ENCODE measurements around the gene USH1C.

USH1C gene

DNA sequence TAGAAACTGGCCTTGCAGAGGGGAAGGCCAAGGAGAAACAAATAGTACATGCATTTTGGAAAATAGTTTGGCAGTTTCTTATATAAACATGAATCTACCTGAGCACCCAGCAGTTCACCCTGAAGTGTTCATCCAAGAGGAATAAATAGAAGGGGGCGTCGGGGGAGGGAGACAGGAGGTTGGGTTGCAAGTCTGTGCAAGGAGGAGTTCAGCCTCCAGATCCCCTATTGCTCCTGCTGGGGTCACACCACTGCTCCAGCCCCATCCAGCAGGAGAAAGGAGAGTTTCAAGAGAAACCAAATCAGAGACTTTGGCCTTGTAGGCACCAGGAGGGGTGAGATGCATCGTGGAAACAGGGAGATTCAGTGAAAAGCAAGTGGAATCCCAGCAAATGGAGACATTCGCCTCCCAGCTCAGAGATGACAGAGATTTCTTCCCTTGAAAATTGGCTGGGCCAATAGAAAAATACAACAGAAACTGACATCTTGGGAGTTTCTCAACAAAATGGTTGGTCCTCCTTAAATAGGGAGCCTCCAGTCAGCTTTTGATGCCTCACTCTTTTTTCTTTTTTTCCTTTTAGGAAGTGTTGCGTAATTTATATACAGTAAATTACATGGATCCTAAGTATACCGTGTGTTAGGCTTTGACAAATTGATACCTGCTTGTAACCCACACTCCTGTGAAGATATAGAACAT lies 37.0 kb upstream of the USH1C start:
- Histone ChIP-seq H3K4me1 (ENCODE audit: control insufficient read depth, insufficient read depth, low read length) (no peaks in the 10 kb centered on the region), H3K9me3 (ENCODE audit: control insufficient read depth, insufficient read depth, low read depth, low read length) (no peaks in the 10 kb centered on the region), H3K36me3 (ENCODE audit: control insufficient read depth in 2 of 2, insufficient read depth in 1 of 2, low read length in 2 of 2) (no peaks in the 10 kb centered on the region), H3K27ac (ENCODE audit: extremely low read depth, low read depth, low read length) (no peak overlapping the region), H3K4me3 (ENCODE audit: low read depth, low read length) (no peak overlapping the region)
- TF ChIP-seq GLI2 (tag by site-specific recombination; IDR thresholded peaks at IDR 0.05; ENCODE audit: borderline replicate concordance, low read depth): no peak
- TF ChIP-seq ZNF174 (tag by site-specific recombination; IDR thresholded peaks at IDR 0.05): no peak
- no peak for TF ChIP-seq ZFHX2 (tag by site-specific recombination; conservative IDR thresholded peaks at IDR 0.05)
- no peak for TF ChIP-seq ZNF37A (tag by site-specific recombination; IDR thresholded peaks at IDR 0.05)
- no peak for TF ChIP-seq BCL11B (tag by site-specific recombination; IDR thresholded peaks at IDR 0.05; ENCODE audit: low read depth)
- TF ChIP-seq, protein P1, sequence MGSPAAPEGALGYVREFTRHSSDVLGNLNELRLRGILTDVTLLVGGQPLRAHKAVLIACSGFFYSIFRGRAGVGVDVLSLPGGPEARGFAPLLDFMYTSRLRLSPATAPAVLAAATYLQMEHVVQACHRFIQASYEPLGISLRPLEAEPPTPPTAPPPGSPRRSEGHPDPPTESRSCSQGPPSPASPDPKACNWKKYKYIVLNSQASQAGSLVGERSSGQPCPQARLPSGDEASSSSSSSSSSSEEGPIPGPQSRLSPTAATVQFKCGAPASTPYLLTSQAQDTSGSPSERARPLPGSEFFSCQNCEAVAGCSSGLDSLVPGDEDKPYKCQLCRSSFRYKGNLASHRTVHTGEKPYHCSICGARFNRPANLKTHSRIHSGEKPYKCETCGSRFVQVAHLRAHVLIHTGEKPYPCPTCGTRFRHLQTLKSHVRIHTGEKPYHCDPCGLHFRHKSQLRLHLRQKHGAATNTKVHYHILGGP (tag by site-specific recombination; IDR thresholded peaks at IDR 0.05): no peak
- TF ChIP-seq ZNF791 (tag by site-specific recombination; IDR thresholded peaks at IDR 0.05): no peak
- TF ChIP-seq ZNF529 (tag by site-specific recombination; IDR thresholded peaks at IDR 0.05; ENCODE audit: insufficient replicate concordance): no peak
- TF ChIP-seq ZNF274 (IDR thresholded peaks at IDR 0.05; ENCODE audit: low read length): no peak
- no peak for TF ChIP-seq ZNF274 (tag by site-specific recombination; IDR thresholded peaks at IDR 0.05; ENCODE audit: borderline replicate concordance)
- TF ChIP-seq SP7 (tag by site-specific recombination; IDR thresholded peaks at IDR 0.05): no peak
- TF ChIP-seq YY2 (tag by site-specific recombination; IDR thresholded peaks at IDR 0.05): no peak
- TF ChIP-seq GLIS1 (tag by site-specific recombination; IDR thresholded peaks at IDR 0.05): no peak
- no peak for TF ChIP-seq ZNF311 (tag by site-specific recombination; IDR thresholded peaks at IDR 0.05; ENCODE audit: borderline replicate concordance)
- TF ChIP-seq, protein P2, sequence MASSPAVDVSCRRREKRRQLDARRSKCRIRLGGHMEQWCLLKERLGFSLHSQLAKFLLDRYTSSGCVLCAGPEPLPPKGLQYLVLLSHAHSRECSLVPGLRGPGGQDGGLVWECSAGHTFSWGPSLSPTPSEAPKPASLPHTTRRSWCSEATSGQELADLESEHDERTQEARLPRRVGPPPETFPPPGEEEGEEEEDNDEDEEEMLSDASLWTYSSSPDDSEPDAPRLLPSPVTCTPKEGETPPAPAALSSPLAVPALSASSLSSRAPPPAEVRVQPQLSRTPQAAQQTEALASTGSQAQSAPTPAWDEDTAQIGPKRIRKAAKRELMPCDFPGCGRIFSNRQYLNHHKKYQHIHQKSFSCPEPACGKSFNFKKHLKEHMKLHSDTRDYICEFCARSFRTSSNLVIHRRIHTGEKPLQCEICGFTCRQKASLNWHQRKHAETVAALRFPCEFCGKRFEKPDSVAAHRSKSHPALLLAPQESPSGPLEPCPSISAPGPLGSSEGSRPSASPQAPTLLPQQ (tag by site-specific recombination; IDR thresholded peaks at IDR 0.05): no peak
- no peak for TF ChIP-seq OSR2 (tag by site-specific recombination; IDR thresholded peaks at IDR 0.05)
- no peak for TF ChIP-seq YY1 (tag by site-specific recombination; IDR thresholded peaks at IDR 0.05)
- no peak for TF ChIP-seq KLF1 (tag by site-specific recombination; IDR thresholded peaks at IDR 0.05)
- ChIA-PET CTCF (interaction anchor here (0.9 kb wide), 1 partner anchor 54 kb away, joined by 3 read pairs; no protein-coding TSS in a partner anchor), POLR2A (no interaction called here)

DNA sequence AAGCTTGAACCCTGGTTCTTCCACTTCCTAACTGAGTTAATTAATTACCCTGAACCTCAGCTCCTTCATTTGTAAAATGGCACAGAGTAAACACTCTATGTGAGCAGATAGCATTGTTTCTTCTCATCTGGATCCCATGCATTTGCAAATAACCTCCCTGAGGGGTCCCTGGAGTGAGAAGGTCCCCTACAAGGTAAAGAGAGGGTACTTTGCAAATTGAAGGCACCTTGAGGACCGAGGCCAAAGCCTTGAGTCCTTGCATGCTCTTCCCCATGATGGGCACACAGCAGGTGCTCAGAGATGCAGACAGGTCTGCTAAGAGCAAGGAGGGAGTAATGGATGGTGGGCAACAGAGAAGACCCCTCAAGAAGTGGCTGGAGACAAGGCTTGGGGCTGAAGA lies 36.1 kb upstream of the USH1C start:
- ChIA-PET CTCF (interaction anchor here (1.1 kb wide), 1 partner anchor 149 kb away, joined by 3 read pairs; no protein-coding TSS in a partner anchor), POLR2A (no interaction called here)
- no peaks in the 10 kb centered on the region for H3K9me3 ChIP-seq (ENCODE audit: control insufficient read depth, insufficient read depth, low read depth, low read length)
- TF ChIP-seq, protein P3, sequence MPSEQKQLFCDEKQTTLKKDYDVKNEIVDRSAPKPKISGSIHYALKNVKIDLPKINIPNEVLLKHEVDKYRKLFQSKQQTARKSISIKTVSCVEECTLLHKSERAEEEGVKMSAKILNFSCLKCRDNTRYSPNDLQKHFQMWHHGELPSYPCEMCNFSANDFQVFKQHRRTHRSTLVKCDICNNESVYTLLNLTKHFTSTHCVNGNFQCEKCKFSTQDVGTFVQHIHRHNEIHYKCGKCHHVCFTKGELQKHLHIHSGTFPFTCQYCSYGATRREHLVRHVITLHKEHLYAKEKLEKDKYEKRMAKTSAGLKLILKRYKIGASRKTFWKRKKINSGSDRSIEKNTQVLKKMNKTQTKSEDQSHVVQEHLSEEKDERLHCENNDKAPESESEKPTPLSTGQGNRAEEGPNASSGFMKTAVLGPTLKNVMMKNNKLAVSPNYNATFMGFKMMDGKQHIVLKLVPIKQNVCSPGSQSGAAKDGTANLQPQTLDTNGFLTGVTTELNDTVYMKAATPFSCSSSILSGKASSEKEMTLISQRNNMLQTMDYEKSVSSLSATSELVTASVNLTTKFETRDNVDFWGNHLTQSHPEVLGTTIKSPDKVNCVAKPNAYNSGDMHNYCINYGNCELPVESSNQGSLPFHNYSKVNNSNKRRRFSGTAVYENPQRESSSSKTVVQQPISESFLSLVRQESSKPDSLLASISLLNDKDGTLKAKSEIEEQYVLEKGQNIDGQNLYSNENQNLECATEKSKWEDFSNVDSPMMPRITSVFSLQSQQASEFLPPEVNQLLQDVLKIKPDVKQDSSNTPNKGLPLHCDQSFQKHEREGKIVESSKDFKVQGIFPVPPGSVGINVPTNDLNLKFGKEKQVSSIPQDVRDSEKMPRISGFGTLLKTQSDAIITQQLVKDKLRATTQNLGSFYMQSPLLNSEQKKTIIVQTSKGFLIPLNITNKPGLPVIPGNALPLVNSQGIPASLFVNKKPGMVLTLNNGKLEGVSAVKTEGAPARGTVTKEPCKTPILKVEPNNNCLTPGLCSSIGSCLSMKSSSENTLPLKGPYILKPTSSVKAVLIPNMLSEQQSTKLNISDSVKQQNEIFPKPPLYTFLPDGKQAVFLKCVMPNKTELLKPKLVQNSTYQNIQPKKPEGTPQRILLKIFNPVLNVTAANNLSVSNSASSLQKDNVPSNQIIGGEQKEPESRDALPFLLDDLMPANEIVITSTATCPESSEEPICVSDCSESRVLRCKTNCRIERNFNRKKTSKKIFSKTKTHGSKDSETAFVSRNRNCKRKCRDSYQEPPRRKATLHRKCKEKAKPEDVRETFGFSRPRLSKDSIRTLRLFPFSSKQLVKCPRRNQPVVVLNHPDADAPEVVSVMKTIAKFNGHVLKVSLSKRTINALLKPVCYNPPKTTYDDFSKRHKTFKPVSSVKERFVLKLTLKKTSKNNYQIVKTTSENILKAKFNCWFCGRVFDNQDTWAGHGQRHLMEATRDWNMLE (tag by site-specific recombination; conservative IDR thresholded peaks at IDR 0.05; ENCODE audit: low read depth): no peak
- TF ChIP-seq ZNF16 (tag by site-specific recombination; IDR thresholded peaks at IDR 0.05; ENCODE audit: low read depth): no peak
- no peak for TF ChIP-seq ZFP69B (tag by site-specific recombination; IDR thresholded peaks at IDR 0.05)
- TF ChIP-seq, protein P4, sequence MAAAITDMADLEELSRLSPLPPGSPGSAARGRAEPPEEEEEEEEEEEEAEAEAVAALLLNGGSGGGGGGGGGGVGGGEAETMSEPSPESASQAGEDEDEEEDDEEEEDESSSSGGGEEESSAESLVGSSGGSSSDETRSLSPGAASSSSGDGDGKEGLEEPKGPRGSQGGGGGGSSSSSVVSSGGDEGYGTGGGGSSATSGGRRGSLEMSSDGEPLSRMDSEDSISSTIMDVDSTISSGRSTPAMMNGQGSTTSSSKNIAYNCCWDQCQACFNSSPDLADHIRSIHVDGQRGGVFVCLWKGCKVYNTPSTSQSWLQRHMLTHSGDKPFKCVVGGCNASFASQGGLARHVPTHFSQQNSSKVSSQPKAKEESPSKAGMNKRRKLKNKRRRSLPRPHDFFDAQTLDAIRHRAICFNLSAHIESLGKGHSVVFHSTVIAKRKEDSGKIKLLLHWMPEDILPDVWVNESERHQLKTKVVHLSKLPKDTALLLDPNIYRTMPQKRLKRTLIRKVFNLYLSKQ (tag by site-specific recombination; IDR thresholded peaks at IDR 0.05; ENCODE audit: borderline replicate concordance): no peak
- TF ChIP-seq ZSCAN30 (tag by site-specific recombination; IDR thresholded peaks at IDR 0.05): no peak
- TF ChIP-seq ZNF433 (tag by site-specific recombination; IDR thresholded peaks at IDR 0.05; ENCODE audit: low read depth): no peak
- no peak for TF ChIP-seq ZNF792 (tag by site-specific recombination; IDR thresholded peaks at IDR 0.05)
- TF ChIP-seq ZBTB7A (tag by site-specific recombination; IDR thresholded peaks at IDR 0.05; ENCODE audit: low read depth): no peak
- TF ChIP-seq ZFHX2 (tag by site-specific recombination; conservative IDR thresholded peaks at IDR 0.05): no peak
- TF ChIP-seq KLF1 (tag by site-specific recombination; IDR thresholded peaks at IDR 0.05): no peak
- no peaks in the 10 kb centered on the region for H3K36me3 ChIP-seq (ENCODE audit: control insufficient read depth in 2 of 2, insufficient read depth in 1 of 2, low read length in 2 of 2)
- H3K4me1 ChIP-seq (ENCODE audit: control insufficient read depth, insufficient read depth, low read length): no peaks in the 10 kb centered on the region
- H3K27ac ChIP-seq (ENCODE audit: extremely low read depth, low read depth, low read length): no peak overlapping the region
- no peak overlapping the region for H3K4me3 ChIP-seq (ENCODE audit: low read depth, low read length)
